HepG2 (cell line): ENCODE data around the gene C17orf75. TPM values are rescaled to one million over a fixed set of nuclear protein-coding genes. Genes with fewer than 3 reads are reported as not detected.
A peak's percentile ranks its signal among the peaks of the same experiment; 100 is the strongest.

ENCODE experiments used
- ETV5 ChIP-seq: IDR thresholded peaks from 2 replicates; pipeline ENCODE4 v1.6.1; 2018; ENCODE audit warnings: missing biosample characterization, missing genetic modification reagents, inconsistent platforms, borderline replicate concordance
- HMGXB3 ChIP-seq: sonication (generic); formaldehyde crosslinking; IDR thresholded peaks from 2 replicates; pipeline ENCODE4 v1.4.0; 2020; ENCODE audit warnings: missing genetic modification reagents, borderline replicate concordance
- KMT2A ChIP-seq: sonication (generic); formaldehyde crosslinking; IDR thresholded peaks from 2 replicates; pipeline ENCODE4 v1.4.0; 2020; ENCODE audit warnings: missing genetic modification reagents
- MED8 ChIP-seq: sonication (generic); formaldehyde crosslinking; IDR thresholded peaks from 2 replicates; pipeline ENCODE4 v1.8.1; 2023; ENCODE audit warnings: mild to moderate bottlenecking, missing genetic modification reagents; ENCODE audit not compliant: insufficient replicate concordance
- NRL ChIP-seq: sonication (generic); formaldehyde crosslinking; IDR thresholded peaks from 2 replicates; pipeline ENCODE4 v1.5.0; 2020; ENCODE audit warnings: missing genetic modification reagents, mild to moderate bottlenecking, moderate library complexity, borderline replicate concordance
- RFX5 ChIP-seq: IDR thresholded peaks from 2 replicates; pipeline ENCODE4 v1.6.1; 2011; ENCODE audit warnings: low read depth, low read length, improper control_type of control experiment
- SAFB2 ChIP-seq: sonication (generic); formaldehyde crosslinking; IDR thresholded peaks from 2 replicates; pipeline ENCODE4 v1.5.1; 2020; ENCODE audit warnings: missing genetic modification reagents, low read depth, mild to moderate bottlenecking, borderline replicate concordance
- SNAPC2 ChIP-seq: sonication (generic); formaldehyde crosslinking; IDR thresholded peaks from 2 replicates; pipeline ENCODE4 v1.8.1; 2022; ENCODE audit warnings: mild to moderate bottlenecking, missing genetic modification reagents
- ZNF292 ChIP-seq: sonication (generic); formaldehyde crosslinking; IDR thresholded peaks from 2 replicates; pipeline ENCODE4 v1.8.1; 2022; ENCODE audit warnings: mild to moderate bottlenecking, low read depth, missing genetic modification reagents, borderline replicate concordance
- ZNF496 ChIP-seq: sonication (generic); formaldehyde crosslinking; IDR thresholded peaks from 2 replicates; pipeline ENCODE4 v1.8.1; 2023; ENCODE audit warnings: mild to moderate bottlenecking, moderate library complexity, missing genetic modification reagents; ENCODE audit not compliant: insufficient replicate concordance
- ZNF546 ChIP-seq: sonication (generic); formaldehyde crosslinking; conservative IDR thresholded peaks from 2 replicates; pipeline ENCODE4 v1.8.1; 2023; ENCODE audit warnings: mild to moderate bottlenecking, missing genetic modification reagents
- ZNF567 ChIP-seq: sonication (generic); formaldehyde crosslinking; IDR thresholded peaks from 2 replicates; pipeline ENCODE4 v1.8.1; 2023; ENCODE audit warnings: mild to moderate bottlenecking, missing genetic modification reagents, borderline replicate concordance
- polyA plus RNA-seq, 8 experiments: library from polyadenylated mRNA; depleted of rRNA in 3 of 8; stranded (reverse) in 7 of 8; unstranded in 1 of 8; fragments of >200 nt; fragmentation: Illumina TruSeq in 4 of 8; extraction: Trizol in 4 of 8; gene quantifications; 2 replicates each; pipeline versions ENCODE4 v1.2.1 to v1.2.3, GENCODE V29; 2011 to 2016; ENCODE audit warnings: low read depth in 4 of 8, missing spikeins in 1 of 8, mixed read lengths in 1 of 8; ENCODE audit not compliant: insufficient read depth in 1 of 8
- total RNA-seq, 5 experiments: library from RNA; depleted of rRNA; stranded (reverse); fragments of >200 nt; fragmentation: Illumina TruSeq; extraction: Trizol; gene quantifications; 2 replicates each; pipeline ENCODE4 v1.2.3, GENCODE V29; 2016; ENCODE audit warnings: low read depth in 1 of 5
- TF ChIP-seq, protein P1 (sequence below): sonication (generic); formaldehyde crosslinking; IDR thresholded peaks from 2 replicates; pipeline ENCODE4 v1.5.1; 2020; ENCODE audit warnings: missing genetic modification reagents, mild to moderate bottlenecking, borderline replicate concordance
- TF ChIP-seq, protein P2 (sequence below): sonication (generic); formaldehyde crosslinking; IDR thresholded peaks from 2 replicates; pipeline ENCODE4 v1.5.1; 2020; ENCODE audit warnings: mild to moderate bottlenecking, missing genetic modification reagents, borderline replicate concordance

C17orf75 gene
- total and polyA plus RNA-seq, 2 of the 13 experiments (the other 11 are each of a cell fraction or from before 2014, with no cell fraction given), result 16.2 to 33.0 TPM

DNA sequence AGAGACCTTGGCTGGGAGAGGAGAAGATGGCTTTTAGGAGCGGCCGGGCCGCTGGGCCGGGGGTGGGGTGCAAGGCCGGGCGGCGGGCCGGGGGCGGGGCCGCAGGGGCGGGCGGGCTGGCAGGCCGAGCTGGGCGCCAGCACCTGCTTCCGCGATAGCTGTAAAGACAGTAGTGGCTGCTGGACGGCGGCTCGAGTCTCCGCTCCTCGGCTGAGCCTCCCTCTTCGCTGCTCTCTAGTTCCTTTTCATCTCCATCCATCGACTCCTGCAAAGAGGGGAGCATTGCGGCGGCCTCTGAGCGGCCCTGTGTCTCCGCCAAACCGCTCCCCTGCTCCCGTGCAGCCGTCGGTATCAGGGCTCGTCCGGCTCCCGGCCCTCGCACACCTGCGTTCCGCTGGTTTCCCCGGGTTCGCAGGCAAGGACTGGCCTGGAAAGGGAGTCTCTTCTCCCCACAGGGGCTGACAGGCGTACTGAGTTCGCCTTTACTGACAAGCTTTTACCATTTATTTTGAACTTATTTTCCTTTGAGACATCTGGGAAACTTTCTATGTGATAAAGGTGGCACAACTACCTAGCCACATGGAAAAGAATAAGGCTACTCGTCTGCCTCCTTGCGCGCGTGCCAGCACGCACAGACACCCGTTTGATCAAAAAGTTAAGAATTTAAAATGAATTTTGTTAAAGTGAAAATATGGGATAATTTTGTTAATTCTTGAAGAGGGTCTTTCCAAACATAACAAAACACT, at the start of gene C17orf75 (continued):
- TF ChIP-seq HMGXB3 (CRISPR knock-in tag) (peak; percentile 86), ETV5 (CRISPR knock-in tag) (peak; percentile 66), RFX5 (no peak), KMT2A (CRISPR knock-in tag) (peak; percentile 96), SNAPC2 (CRISPR knock-in tag) (no peak), ZNF567 (CRISPR knock-in tag) (no peak), ZNF546 (CRISPR knock-in tag) (no peak), SAFB2 (CRISPR knock-in tag) (no peak), ZNF292 (CRISPR knock-in tag) (peak; percentile 95), ZNF496 (CRISPR knock-in tag) (no peak), NRL (CRISPR knock-in tag) (peak; percentile 89; the same call in 1 of the 2 replicates), MED8 (CRISPR knock-in tag) (peak; percentile 87)
- TF ChIP-seq, protein P1, sequence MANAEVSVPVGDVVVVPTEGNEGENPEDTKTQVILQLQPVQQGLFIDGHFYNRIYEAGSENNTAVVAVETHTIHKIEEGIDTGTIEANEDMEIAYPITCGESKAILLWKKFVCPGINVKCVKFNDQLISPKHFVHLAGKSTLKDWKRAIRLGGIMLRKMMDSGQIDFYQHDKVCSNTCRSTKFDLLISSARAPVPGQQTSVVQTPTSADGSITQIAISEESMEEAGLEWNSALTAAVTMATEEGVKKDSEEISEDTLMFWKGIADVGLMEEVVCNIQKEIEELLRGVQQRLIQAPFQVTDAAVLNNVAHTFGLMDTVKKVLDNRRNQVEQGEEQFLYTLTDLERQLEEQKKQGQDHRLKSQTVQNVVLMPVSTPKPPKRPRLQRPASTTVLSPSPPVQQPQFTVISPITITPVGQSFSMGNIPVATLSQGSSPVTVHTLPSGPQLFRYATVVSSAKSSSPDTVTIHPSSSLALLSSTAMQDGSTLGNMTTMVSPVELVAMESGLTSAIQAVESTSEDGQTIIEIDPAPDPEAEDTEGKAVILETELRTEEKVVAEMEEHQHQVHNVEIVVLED (CRISPR knock-in tag), result peak; percentile 66; the same call in 1 of the 2 replicates
- TF ChIP-seq, protein P2, sequence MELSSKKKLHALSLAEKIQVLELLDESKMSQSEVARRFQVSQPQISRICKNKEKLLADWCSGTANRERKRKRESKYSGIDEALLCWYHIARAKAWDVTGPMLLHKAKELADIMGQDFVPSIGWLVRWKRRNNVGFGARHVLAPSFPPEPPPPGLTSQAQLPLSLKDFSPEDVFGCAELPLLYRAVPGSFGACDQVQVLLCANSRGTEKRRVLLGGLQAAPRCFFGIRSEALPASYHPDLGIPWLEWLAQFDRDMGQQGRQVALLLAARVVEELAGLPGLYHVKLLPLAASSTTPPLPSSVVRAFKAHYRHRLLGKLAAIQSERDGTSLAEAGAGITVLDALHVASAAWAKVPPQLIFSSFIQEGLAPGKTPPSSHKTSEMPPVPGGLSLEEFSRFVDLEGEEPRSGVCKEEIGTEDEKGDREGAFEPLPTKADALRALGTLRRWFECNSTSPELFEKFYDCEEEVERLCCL, result no peak; the same call in 1 of the 2 replicates
